ENCODE data around the gene BRSK2. TPM values are rescaled to one million over a fixed set of nuclear protein-coding genes. Genes with fewer than 3 reads are reported as not detected.

The BRSK2 gene
- total RNA-seq, 1 experiment from 2014 or later = 32.2 TPM

GRCh38 chr11:1500466-1501420 is 111.0 kb downstream of the BRSK2 start:
- in situ Hi-C loops (cut with HindIII; ENCODE audit: low pct_unique_long_range_greater_than_20kb, low sequenced_read_pairs) = no loop called here
- no peaks in the 10 kb centered on the region for H3K36me3 ChIP-seq (ENCODE audit: control insufficient read depth, insufficient read depth, low read length)
- H3K4me3 ChIP-seq (ENCODE audit: low read depth in 2 of 2, low read length in 2 of 2) = no peak overlapping the region
- no peaks in the 10 kb centered on the region for H3K9me3 ChIP-seq (ENCODE audit: control insufficient read depth, insufficient read depth, low read depth, low read length)
- no TSS peak for BruUV-seq (replicated peaks)
- TF ChIP-seq TCF7L2 (IDR thresholded peaks at IDR 0.05; ENCODE audit: low read depth, low read length) (no peak), SIN3A (IDR thresholded peaks at IDR 0.05; ENCODE audit: borderline replicate concordance, insufficient read depth, low read depth, low read length) (no peak), POLR2AphosphoS5 (IDR thresholded peaks at IDR 0.05; ENCODE audit: low read depth, low read length) (no peak)
- TF ChIP-seq, protein P1, sequence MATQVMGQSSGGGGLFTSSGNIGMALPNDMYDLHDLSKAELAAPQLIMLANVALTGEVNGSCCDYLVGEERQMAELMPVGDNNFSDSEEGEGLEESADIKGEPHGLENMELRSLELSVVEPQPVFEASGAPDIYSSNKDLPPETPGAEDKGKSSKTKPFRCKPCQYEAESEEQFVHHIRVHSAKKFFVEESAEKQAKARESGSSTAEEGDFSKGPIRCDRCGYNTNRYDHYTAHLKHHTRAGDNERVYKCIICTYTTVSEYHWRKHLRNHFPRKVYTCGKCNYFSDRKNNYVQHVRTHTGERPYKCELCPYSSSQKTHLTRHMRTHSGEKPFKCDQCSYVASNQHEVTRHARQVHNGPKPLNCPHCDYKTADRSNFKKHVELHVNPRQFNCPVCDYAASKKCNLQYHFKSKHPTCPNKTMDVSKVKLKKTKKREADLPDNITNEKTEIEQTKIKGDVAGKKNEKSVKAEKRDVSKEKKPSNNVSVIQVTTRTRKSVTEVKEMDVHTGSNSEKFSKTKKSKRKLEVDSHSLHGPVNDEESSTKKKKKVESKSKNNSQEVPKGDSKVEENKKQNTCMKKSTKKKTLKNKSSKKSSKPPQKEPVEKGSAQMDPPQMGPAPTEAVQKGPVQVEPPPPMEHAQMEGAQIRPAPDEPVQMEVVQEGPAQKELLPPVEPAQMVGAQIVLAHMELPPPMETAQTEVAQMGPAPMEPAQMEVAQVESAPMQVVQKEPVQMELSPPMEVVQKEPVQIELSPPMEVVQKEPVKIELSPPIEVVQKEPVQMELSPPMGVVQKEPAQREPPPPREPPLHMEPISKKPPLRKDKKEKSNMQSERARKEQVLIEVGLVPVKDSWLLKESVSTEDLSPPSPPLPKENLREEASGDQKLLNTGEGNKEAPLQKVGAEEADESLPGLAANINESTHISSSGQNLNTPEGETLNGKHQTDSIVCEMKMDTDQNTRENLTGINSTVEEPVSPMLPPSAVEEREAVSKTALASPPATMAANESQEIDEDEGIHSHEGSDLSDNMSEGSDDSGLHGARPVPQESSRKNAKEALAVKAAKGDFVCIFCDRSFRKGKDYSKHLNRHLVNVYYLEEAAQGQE (IDR thresholded peaks at IDR 0.05; ENCODE audit: insufficient read depth in 1 of 2, low read depth in 2 of 2, low read length in 1 of 2) = no peak
- TF ChIP-seq, protein P2, sequence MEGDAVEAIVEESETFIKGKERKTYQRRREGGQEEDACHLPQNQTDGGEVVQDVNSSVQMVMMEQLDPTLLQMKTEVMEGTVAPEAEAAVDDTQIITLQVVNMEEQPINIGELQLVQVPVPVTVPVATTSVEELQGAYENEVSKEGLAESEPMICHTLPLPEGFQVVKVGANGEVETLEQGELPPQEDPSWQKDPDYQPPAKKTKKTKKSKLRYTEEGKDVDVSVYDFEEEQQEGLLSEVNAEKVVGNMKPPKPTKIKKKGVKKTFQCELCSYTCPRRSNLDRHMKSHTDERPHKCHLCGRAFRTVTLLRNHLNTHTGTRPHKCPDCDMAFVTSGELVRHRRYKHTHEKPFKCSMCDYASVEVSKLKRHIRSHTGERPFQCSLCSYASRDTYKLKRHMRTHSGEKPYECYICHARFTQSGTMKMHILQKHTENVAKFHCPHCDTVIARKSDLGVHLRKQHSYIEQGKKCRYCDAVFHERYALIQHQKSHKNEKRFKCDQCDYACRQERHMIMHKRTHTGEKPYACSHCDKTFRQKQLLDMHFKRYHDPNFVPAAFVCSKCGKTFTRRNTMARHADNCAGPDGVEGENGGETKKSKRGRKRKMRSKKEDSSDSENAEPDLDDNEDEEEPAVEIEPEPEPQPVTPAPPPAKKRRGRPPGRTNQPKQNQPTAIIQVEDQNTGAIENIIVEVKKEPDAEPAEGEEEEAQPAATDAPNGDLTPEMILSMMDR (IDR thresholded peaks at IDR 0.05) = no peak
- POLR2A ChIA-PET = no interaction called here
- H3K27ac ChIP-seq (ENCODE audit: low read length) = no peak overlapping the region
- intact Hi-C loops (cut with micrococcal nuclease; ENCODE audit: unreplicated experiment) = no loop called here
- H3K27me3 ChIP-seq (ENCODE audit: control insufficient read depth, insufficient read depth, low read length) = no peaks in the 10 kb centered on the region
- ATAC-seq (no peak), DNase-seq (ENCODE audit: low read depth, low spot score) (no peak)
- no peaks in the 10 kb centered on the region for H3K4me1 ChIP-seq (ENCODE audit: control insufficient read depth, insufficient read depth, low read length)
- CTCF ChIA-PET = no interaction called here

GRCh38 chr11:1501421-1502167 is 111.9 kb downstream of the BRSK2 start:
- no peaks in the 10 kb centered on the region for H3K27me3 ChIP-seq (ENCODE audit: control insufficient read depth, insufficient read depth, low read length)
- H3K36me3 ChIP-seq (ENCODE audit: control insufficient read depth, insufficient read depth, low read length) = no peaks in the 10 kb centered on the region
- in situ Hi-C loops (cut with HindIII; ENCODE audit: low pct_unique_long_range_greater_than_20kb, low sequenced_read_pairs) = no loop called here
- ATAC-seq = no peak
- POLR2A ChIA-PET = no interaction called here
- DNase-seq (ENCODE audit: low read depth, low spot score) = no peak
- H3K27ac ChIP-seq (ENCODE audit: low read length) = no peak overlapping the region
- intact Hi-C loops (cut with micrococcal nuclease; ENCODE audit: unreplicated experiment) = no loop called here
- no TSS peak for BruUV-seq (replicated peaks)
- H3K4me1 ChIP-seq (ENCODE audit: control insufficient read depth, insufficient read depth, low read length) = no peaks in the 10 kb centered on the region
- CTCF ChIA-PET = no interaction called here
- H3K4me3 ChIP-seq (ENCODE audit: low read depth in 2 of 2, low read length in 2 of 2) = no peak overlapping the region
- H3K9me3 ChIP-seq (ENCODE audit: control insufficient read depth, insufficient read depth, low read depth, low read length) = no peaks in the 10 kb centered on the region
- TF ChIP-seq, protein P2 (IDR thresholded peaks at IDR 0.05) = no peak
- no peak for TF ChIP-seq POLR2AphosphoS5 (IDR thresholded peaks at IDR 0.05; ENCODE audit: low read depth, low read length)
- no peak for TF ChIP-seq TCF7L2 (IDR thresholded peaks at IDR 0.05; ENCODE audit: low read depth, low read length)
- TF ChIP-seq, protein P1 (IDR thresholded peaks at IDR 0.05; ENCODE audit: insufficient read depth in 1 of 2, low read depth in 2 of 2, low read length in 1 of 2) = no peak
- no peak for TF ChIP-seq SIN3A (IDR thresholded peaks at IDR 0.05; ENCODE audit: borderline replicate concordance, insufficient read depth, low read depth, low read length)
